NCI-H2196 (cell line): ENCODE data around the gene KDM5C.
A peak's percentile ranks its signal among the peaks of the same experiment; 100 is the strongest.

ENCODE experiments used
- DNase-seq: peaks from one replicate; lab custom pipeline; 2025; ENCODE audit not compliant: unreplicated experiment; lab: John Stamatoyannopoulos, UW

The KDM5C gene

GRCh38 chrX:53224860-53225797 is at the start of gene KDM5C:
KDM5C (minus strand) TSS chrX:53225207; CDS start chrX:53224889, 318 bp downstream.
- peak; percentile 79 for DNase-seq

- no peak for DNase-seq
These were observed 47.9 kb upstream of the KDM5C start for GRCh38 chrX:53272808-53273337.

DNA sequence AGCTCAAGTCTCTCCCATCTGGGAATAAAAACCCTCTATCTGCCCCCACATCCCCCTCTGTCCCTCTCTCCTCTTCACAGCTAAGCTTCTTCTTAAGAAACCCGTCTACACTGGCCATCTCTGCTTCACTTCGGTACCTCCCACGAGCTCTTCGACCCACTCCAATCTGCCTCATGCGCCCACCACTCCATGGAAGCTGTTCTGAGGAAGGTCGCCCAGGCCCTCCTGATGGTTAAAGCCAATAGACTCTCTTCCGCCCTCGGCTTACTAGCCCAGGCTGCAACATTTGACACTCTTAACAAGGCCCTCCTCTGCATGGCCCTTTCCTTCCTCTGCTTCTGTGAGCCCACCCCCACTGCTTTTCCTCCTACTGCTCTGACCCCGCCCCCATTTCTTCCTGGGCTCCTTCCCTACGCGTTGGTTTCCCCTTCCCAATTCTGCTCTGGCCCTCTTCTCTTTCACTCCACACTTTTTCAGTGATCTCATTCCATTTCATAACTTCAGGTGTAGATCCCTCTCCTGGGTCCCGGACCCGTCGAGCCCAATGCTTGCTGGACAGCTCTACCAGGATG is 44.6 kb upstream of the KDM5C start:
- DNase-seq = no peak

DNA sequence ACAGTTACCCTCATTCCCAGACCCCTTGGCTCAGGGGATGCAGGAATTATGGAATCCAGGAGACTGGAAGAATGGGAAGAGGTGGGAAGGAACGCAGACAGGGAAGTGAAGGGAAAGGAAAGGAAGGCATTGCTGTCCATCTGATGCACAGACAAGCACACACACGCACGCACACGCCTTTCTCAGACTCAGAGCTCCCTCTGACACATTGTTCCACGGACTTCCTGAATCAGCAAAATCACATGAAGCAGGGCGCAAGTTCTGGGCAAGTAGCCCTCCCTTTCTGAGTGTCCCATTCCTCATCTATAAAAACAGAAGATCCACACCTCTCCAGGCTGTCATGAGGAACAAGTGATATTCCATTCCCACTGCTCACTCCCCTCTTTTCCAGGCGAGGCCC is 43.2 kb upstream of the KDM5C start:
- no peak for DNase-seq

DNA sequence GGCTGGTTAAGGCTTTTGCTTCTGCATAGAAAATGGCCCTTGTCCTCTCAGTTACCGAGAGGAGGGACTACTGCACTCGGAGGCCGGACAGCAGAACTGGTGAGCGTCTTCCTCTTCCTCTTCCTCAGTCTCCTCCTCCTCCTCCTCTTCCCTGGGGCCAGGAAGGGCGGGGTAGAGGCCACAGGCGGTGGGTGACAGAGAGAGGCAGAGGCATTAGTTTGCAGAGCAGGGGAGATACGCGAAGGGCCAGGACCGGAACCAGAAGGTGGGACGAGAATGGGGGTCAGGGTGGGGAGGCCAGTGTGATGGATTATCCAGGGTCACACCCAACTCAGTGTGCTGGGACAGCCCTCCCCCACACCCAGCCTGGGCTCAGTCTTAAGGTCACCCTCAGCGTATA is 41.9 kb upstream of the KDM5C start:
- DNase-seq = no peak

DNA sequence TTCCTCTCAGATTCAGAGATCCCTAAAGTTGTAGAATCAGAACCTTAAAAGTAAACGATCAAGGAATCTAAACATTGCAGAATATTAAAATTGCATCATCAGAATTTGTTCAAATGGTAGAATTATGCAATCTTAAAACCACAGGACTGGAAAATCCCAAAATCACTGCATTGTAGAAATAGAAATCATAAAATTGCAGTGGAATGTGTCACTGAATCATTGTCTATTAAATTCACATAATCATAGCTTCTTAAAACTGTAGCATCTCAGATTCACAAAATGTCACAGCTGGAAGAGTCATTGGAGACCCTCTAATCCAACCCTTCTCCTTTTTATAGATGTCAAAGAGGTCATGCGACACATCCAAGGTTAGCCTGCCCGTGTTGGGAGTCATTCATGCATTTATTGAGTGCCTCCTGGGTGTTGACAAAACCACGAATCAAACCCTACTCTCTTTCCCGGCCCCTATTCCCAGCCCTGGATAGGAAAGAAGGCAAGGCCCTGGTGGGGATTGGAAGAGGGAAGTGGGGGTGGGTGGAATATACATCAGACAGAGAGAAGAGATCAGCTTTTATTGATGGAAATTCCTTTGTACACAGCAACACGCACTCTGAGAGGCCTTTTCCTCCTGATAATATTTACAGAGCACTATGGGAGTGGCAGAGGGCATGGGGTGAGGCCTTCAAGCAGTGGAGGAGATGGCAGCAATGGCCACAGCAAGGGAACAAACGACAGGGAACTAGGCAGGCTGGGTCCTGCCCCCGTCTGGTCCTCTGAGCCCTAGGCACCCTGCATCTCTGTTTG is 41.0 kb upstream of the KDM5C start:
- no peak for DNase-seq

DNA sequence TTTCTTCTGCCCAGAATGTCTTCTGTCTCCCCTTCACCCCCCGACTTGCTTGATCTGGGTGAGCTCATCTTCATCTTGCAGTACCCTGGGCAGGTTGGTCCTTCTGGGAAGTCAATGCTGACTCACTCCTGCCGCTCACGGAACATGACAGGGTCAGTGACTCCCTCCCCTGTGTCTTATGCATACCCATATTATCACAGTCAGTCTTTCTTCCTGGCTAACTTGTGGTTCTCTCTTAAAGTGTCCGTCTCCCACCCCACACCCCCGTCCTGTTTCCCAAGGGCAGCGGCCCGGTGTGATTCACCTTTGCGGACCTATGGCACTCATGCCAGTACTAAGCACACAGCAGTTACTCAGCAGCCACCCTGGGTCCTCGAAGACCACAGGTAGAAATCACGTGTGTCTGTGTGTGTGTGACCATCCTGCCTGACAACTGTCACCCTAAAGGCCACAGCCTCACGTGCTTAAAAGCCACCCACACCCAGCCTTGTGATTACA is 38.6 kb upstream of the KDM5C start:
- no peak for DNase-seq

DNA sequence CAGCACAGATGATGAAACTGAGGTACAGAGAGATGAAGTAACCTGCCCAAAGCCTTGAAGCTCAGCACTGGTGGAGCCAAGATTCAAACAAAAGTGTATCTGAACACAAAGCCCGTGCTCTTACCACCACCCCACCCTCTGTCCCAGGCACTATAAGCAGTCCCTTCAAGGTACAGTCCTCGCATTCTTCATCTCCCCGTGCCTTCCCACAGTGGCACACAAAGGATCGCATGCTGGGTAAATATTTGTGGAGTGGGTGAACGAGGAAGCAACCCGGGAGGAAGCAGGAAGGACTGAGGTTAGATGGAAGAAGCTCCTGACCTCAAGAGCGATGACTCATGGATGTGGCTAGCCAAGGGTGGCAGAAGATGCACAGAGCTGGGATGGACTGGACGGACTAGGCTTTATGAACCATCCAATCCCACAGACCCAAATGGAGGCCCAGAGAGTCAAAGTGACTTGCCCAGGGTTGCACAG is 37.9 kb upstream of the KDM5C start:
- DNase-seq = no peak

DNA sequence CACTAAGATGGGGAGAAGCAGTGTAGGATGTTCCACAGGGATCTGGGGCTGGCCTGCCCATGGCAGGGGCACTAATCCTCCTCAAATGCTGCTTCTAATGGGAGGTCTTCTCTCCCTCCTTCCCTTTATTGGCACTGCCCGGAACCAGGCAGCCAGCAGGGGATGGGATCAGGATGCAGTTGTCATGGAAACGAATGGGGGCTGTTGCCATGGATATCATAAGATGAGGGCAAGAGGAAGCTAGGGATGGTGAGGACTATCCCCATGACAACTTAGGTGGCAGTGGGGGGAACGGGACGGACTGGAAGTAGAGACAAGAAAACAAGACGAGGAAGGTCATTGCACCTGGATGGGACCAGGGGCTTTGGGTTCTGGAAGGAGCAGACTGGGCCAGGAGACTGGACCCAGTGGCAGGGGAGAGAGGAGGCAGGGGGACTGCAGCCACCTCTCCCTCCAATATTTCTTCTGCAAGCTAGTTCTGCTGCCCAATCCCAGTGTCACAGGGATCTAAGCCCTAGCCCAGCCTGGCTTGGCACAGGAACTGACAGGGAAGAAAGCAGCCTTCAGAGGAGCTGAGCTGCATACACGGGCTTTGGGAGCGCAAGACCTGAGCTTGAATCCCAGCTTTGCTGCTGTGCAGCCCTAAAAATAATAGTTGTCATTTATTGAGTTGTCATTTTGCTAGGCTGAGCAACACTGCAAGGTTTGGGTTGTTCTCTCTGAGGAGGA is 37.3 kb upstream of the KDM5C start:
- DNase-seq = no peak

DNA sequence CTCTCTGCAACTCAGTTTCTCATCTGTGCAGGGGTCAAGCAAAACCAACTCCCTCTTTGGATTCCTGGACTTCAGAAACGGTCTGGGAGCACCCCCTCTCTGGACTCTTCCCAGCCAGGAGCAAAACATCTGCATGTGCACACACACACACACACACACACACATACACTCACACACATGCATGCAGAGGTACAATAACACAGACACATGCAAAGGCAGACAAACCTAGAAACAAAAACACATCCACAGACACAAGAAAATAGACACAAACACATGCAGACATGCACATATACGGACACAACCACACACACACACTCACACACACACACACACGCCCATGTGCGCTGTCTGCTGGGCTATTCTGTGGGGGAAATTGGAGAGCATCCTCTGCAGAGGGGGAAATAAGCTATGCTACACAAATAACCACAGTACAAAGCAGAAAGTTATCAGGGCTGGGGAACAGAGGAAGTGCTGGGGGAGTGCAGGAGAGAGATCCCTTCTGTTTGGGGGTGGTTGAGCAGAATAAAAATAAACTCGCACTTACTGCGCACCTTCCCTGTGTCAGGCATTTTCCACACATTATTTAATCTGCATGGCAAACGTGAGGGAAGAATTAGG is 36.5 kb upstream of the KDM5C start:
- no peak for DNase-seq

DNA sequence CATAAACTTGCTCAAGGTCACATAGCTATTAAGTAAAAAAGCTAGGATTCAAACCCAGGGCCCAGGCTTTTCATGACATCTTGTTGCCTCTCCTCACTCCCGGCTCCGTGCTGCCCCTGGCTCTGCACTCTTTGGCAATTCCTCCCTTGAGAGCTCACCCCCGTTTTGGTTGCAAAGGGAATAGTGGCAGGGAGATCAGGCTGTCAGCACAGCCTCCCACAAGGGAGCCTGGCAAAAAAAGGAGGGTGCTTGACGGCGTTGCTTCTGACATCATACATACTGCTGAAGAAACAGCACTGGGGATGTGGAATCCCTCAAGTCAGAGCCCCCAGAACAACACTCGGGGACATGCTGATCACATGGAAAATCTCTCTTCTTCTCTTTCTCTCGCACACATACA is 35.8 kb upstream of the KDM5C start:
- DNase-seq = no peak

DNA sequence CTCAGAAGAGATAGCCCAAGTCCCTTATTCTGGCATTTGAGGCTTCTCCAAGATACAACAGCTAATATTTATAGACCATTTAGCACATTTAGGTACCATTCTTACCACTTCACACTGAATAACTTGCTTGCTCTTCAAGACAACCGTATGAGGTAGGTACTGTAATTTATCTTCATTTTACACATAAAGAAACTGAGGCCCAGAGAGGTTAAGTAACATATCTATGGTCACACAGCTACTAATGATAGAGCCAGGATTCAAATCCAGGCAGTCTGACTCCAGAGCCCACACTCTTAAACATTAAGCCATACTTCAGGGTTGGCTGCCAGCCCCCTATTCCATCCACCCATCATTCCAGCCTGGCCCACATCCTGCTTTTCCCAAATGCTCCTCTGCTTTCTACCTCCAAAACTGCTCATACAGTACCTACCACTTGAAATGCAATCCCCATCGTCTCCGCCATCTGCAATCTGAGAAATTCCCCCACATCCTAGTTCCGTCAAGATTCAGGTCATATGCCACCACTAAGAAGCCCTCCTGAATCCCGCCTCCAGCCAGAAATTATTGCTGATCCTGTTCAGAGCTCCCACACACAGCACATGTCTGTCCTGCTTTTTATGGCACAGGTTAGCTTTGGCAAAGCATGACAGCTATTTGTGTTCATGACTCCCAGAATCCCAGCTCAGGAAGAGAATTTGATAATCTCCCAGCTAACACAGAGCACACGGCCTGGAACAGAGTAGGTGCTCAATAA is 32.8 kb upstream of the KDM5C start:
- DNase-seq = no peak

GRCh38 chrX:53257166-53257565 is 32.2 kb upstream of the KDM5C start:
- no peak for DNase-seq

DNA sequence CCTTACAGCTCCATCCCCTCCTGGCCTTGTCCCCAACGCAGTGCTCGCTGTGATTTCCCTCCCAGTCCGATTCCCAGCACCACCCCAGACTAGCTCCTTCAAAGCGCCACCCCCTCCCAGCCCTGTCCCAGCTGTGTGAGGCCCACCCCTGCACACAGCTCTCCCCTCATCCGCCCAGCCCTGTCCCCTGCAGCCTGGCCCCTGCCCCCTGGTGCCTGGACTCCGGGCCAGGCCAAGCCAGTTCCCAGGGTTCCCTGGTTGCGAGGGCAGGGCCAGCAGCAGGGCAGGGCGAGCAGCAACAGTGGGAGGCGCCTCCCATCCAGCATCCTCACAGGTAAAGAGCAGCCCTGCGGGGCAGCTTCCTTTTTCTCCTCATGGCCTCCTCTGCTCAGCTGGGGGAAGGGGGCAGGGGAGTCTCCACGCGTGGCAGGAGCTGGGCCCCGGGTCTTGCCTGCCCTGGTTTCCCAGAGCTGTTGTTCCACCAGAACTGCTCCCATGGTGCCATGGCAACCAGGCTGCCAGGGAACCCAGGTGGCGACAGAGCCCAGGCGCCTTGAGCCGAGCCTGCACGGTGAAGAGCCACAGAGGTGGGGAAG is 31.5 kb upstream of the KDM5C start:
- DNase-seq = no peak

GRCh38 chrX:53255738-53256191 is 30.8 kb upstream of the KDM5C start:
- no peak for DNase-seq

GRCh38 chrX:53254570-53255461 is 29.8 kb upstream of the KDM5C start:
- no peak for DNase-seq

- no peak for DNase-seq
These were observed 28.4 kb upstream of the KDM5C start for GRCh38 chrX:53253293-53254020.
